Left colon (tissue), 2 donors: ENCODE measurements around the gene PRTG. TPM values are rescaled to one million over a fixed set of nuclear protein-coding genes. Genes with fewer than 3 reads are reported as not detected.
"Not testable (repeated sequence)": the region's sequence is repeated elsewhere in the genome, so short reads cannot be mapped to it uniquely, and the experiment has no call there.

Source experiments
- ATAC-seq: fragments of 200-7000 bp; cut with Tn5 transposase; one replicate; pipeline ENCODE4 v1.9.1; 2020; ENCODE audit warnings: mild to moderate bottlenecking, moderate library complexity
- DNase-seq, 2 donors: peaks; one replicate each; pipeline ENCODE4 v3.0.0-alpha.2; 2020
- intact Hi-C, 2 donors: fragments of 100-400 bp; cut with DNase I in 1 of 2; cut with micrococcal nuclease in 1 of 2; formaldehyde crosslinking; loops; one replicate each; pipeline versions ENCODE4 v1.11.2 to v1.14.0; 2022; cut with DNase I, micrococcal nuclease
- total RNA-seq, 2 donors: library from RNA; stranded (reverse); fragmentation: NEBNext Ultra II Directional; extraction: Animal tissue kit (Norgen Biotek cat#: 25700); gene quantifications; one replicate each; pipeline ENCODE4 v1.2.1, GENCODE V29; 2021
- donor health status: DM: no; HTN: no; CAD: no.
- donor health status: DM: yes; HTN: yes; CAD: no.

The PRTG gene
- total RNA-seq, 2 donors from 2014 or later = 0.59 to 1.3 TPM

DNA sequence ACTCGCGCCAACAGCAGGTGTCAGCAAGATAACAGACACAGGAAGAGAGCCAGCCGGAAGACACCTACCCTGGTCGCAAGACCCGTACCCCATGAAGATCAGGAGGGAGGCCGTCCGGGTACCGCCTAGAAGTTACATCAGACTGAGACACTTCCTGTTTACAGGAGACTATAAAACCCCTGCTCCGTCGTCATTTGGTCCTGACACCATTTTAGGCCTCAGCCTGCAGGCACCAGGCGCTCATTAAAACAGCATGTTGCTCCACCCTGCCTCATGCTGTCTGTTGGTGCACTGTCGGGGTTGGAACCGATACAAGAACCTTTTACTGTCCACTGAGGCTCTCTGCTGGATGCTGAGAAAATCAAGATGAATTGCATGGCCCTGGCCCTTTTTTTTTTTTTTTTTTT, 15.6 kb upstream of the PRTG start:
- DNase-seq (no peak), ATAC-seq (no peak)
- intact Hi-C loops = no loop called here

DNA sequence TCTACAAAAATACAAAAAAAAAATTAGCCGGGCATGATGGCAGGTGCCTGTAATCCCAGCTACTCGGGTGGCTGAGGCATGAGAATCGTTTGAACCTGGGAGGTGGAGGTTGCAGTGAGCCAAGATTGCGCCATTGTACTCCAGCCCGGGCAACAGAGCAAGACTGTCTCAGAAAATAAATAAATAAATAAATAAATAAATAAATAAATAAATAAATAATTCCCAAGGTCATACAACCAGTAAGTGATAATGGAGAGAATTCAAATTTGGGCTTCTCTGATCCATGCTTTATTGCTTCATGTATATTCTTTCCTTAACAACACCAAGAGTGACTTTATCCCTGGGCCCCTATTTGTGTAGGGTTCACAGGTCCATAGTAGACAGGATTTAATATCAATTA, 10.5 kb upstream of the PRTG start:
- ATAC-seq, DNase-seq, intact Hi-C loops: not testable (repeated sequence)

DNA sequence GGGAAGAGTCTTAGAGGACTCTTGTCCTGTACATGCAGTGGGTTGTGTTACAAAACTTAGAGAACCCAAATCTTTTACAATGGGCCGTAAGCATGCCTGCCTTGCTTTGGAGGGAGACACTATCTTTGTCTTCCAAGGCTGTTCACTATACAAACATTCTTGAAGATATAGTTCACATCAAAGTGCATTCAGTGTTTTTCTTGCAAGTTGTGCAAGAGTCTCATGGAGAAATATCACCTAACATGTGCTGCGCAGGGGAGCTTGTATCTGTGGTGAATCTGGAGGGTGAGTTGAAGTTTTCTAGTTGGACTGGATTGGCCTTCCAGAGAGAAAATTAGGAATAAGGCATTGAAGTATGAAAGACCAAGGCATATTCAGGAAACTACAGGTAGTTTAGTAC, 7.8 kb upstream of the PRTG start:
- ATAC-seq = no peak
- no peak for DNase-seq
- intact Hi-C loops = no loop called here

DNA sequence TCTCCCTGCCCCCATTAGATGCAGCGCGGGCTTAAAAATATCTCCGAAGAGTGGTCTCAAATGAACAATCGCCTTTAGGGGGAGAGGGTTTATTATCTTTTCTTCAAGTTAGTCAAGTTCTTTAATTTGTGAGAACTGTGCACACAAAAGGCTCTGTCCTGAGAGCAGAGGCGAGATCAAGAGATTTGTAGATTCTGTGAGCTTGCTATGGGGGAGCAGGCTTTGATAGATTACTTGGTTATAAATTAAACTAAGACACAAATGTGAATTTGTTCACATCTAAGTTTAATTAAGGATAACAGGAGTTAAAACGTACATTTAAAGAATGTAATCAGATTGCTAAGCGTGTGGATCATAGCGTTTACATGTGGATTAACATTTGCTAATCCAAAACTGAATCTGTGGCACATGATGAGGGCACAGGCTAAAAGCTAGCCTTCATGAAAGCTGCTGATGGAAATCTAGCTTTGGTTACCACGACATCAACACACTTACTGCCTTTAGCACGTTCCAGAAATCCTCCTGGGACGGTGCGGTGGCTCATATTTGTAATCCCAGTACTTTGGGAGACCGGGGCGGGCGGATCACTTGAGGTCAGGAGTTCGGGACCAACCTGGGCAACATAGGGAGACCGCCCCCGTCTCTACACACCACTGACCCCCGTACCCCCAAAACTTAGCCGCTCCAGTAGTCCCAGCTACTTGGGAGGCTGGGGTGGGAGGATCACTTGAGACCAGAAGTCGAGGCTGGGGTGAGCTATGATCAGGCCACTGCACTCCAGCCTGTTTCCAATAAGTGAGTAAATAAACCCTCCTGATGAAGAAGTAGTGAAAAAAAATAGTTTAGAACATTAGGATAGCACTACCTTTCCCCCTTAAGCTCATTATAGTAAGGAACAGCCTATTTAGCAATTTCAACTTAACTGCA, 1.0 kb upstream of the PRTG start:
- no peak for DNase-seq
- ATAC-seq = no peak
- intact Hi-C loops = no loop called here

DNA sequence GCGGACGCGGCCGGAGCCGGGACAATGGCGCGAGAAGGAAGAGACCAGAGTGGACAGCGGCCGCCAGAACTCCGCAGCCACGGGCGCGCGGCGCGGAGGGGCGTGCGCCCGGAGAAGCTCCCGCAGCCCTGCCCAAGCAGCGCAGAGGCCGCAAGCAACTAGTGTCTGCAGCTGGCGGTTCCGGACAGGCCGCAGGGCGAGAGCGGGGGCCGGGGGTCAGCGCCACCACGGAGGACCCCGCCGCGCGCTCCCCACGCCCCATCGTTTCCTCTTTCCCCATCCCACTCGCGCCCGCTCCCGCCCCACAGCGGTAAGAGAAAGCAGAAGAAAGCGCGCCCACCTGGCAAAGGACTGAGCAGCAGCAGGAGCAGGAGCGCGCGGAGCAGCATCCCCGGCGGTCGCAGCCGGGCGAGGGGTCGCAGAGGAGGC, 440 bp downstream of the PRTG start:
- peak; percentile 52 for ATAC-seq
- DNase-seq = peak in 1 of 2 donors; percentile 32
- intact Hi-C loops = no loop called here

DNA sequence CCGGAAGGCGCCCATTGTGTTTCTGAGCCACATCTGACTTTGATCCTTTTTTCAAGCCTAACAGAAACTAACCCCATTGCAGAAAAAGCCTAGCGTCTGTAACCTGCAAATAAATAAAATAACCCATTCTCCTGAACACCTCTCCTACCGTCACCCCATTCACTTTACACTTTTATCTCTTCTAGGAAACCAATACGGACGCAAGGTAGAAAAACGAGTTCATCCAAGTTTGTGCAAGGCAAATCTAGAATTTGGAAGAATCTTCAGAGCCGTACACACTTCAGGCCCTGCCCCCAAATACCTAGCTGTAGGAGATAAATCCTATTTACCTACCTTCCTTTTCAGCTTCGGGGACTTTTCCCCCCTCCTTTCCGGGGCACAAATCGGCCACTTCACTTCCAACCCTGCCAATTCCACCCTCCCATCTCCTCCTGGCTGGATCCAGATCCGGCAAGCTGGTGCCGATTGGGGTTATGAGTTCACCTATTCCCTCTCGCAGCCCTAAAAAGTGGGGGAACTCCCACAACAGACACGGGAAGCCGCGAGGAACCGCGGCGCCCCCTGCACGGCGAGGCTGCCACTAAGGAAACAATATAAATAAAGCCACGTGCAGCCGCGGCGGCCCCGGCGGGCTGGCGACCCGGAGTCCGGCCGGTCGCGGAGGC, 987 bp downstream of the PRTG start:
- intact Hi-C loops = no loop called here
- DNase-seq = peak in 1 of 2 donors; percentile 5
- ATAC-seq = peak; percentile 49

DNA sequence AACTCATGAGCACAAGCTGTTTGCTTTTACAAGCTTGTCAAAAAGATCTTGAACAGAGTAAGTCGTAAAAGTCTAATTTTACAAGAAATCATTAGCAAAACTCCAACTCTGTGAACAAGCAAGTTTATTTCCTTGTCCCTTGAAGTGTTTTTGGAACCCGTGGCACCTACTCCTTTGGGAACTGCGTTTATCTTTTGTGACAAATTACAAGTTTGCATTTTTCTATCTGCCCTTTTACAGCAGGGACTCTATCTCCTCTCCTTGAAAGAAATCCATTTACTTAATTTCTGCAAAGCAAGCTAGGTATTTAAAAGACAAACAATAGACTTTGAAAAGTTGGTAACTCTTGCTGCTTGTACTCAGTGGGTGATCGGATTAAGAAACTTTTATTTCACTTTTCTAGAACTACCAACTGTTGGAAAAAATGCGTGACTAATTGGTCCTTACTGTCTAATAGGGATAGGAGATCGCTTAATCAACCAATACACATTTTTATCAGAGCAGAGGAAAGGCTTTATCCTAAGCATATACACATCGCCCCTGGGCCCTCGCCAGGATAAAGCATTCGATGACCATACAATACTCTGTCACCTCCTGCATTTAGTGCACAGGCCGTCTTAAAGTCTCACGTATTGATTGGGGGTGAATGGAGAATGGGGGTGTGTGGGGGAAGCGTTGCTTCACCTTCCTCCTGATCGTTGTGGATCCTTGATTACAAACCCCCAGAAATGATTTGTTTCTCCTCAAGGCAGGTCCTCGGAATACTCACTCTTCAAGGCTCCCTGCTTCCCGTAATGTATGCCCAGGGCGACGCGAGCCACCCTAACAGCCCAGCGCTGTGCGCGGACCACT, 1.7 kb downstream of the PRTG start:
- peak; percentile 42 for ATAC-seq
- intact Hi-C loops = no loop called here
- DNase-seq = no peak

DNA sequence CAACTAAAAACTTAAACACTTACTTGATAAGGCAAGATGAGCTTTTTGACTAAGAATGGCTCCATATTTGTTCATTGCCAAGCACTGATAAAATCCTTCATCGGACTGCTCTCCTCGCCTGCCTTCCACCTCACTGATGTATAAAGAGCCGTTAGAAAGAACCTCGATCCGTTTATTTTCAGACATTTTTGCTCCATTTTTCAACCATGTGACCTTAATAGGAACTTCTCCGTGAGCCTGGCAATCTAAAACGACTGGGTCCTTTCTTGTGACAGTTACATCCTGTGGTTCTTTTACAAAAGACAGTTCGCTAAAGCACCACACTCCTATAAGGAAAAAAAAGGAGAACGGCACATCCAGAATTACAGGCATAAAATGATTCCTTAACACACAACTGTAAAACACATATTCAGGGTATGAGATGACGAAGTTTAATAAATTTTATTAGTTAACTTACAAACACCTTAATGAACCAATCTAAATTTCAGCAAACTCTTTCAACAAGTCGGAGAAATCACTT, 2.5 kb downstream of the PRTG start:
- DNase-seq (no peak), ATAC-seq (no peak)
- intact Hi-C loops = no loop called here

DNA sequence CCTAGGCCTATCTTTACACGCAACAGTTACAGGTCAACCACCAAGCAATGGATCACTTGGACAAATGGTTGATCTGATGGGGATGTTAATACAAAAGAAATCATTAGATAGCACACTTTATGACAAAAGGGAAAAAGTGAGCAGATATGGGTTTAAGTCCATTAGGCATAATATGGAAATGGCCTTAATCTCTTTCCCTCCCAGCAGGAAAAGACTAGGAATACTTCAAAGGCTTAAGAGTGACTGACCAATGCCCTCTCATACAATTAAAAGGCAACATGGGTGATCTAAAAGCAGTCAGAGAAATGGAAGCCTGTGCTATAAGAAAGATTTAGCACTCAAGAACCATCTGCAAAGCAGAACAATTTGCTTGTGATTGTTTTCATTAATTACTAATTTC, 3.3 kb downstream of the PRTG start:
- ATAC-seq = no peak
- DNase-seq = no peak
- intact Hi-C loops = no loop called here

DNA sequence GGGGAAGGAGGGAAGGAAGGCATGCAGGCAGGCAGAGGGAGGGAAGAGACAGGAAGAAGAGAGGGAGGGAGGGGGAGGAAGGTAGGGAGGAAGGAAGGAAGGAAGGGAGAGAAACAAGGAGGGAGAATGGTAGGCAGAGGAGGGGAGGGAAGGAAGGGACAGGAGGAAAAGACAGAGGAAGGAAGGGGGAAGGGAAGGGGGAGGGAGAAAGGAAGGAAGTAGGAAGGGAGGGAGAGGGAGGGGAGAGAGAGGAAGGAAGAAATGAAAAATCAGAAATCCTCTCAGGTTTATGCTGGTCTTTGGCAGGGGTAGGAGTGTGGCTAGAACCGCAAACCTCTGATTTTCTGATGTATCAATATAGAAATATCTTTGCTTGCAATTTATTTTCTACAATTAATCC, 4.2 kb downstream of the PRTG start:
- intact Hi-C loops = no loop called here
- DNase-seq = no peak
- no peak for ATAC-seq

DNA sequence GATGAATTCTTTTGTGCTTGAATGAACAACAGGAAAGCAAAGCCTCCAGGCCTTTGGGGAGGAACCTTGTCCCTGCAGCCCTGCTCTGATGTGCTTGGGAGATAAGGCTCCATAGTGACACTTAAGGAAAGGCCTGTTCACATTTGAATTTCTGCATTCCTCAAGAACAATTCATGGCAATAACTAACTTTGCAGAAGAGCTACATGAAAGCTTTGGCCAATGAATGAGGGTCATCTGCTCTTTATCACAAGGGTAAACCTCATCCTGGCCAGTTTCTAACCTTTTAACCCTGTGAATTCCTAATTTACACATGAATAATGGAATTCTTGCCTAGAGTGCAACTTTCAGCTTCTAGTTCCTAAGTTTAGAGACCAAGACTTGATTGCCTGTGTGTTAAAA, 5.6 kb downstream of the PRTG start:
- DNase-seq (no peak), ATAC-seq (no peak)
- intact Hi-C loops = no loop called here

DNA sequence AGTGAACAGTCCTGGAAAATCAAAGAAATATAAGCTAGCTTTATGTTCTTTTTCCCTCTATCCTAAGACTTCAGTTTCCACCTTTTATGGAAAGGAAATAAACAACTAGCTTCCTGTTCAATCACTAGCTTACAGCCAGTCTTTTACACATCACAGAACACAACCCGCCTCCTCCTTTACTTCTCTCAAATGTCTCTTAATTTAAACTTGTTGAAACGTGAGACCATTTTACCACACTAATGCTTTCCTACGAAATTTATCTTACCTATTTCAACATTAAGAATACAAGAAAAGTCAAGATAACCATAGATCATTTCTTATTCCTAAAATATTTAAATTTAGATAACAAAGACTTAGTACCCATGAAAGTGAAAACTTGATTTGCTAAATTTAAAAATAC, 6.2 kb downstream of the PRTG start:
- DNase-seq = no peak
- ATAC-seq = no peak
- intact Hi-C loops = no loop called here

DNA sequence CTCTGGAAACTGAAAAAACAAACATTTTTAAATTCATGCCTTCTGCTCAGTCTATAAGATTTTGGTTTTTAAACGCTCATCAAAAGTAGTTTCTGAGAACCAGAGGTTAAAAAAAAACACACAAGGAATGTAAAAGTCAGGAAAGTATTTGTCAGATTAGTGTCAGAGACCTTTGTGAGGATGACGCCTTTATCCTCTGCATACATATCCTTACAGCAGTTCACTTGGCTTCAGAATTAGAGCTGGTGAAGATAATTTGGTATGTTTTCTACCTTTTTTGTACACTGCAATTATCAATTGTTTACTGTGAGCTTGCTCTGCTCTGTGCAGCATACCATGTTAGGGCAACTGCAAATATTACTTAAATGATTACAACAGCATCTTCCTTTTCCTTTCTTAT, 8.3 kb downstream of the PRTG start:
- DNase-seq (no peak), ATAC-seq (no peak)
- intact Hi-C loops = no loop called here

DNA sequence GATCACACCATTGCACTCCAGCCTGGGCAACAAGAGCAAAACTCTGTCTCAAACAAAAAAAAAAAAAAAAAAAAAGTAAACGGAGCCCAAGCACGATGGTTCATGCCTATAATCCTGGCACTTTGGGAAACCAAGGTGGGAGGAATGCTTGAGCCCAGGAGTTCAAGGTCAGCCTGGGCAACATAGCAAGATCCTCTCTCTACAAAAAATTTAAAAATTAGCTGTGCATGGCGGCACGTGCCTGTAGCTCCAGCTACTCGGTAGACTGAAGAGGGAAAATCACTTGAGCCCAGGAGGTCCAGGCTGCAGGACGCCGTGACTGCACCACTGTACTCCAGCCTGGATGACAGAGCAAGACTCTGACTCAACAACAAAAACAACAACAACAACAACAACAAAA, 9.5 kb downstream of the PRTG start:
- DNase-seq, ATAC-seq, intact Hi-C loops: not testable (repeated sequence)

DNA sequence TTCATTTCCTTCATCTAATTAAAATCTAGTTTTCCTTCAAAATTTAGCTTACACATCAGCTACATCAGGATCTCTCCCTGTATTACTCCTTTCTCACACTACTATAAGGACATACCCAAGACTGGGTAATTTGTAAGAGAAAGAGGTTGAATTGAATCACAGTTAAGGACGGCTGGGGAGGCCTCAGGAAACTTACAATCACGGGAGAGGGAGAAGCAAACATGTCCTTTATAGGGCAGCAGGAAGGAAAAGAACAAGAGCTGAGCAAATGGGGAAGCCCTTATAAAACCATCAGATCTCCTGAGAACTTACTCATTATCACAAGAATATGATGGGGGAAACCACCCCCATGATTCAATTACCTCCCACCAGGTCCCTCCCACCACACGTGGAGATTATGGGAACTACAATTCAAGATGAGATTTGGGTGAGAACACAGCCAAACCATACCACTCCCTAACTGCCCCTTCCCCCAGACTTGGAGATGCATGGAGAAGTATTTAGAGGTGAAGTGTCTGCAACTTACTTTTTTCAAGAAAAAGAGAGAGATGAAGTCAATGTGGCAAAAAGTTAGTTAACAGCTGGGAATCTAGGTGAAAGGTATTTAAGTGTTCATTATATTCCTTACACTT, 21.3 kb downstream of the PRTG start:
- intact Hi-C loops = no loop called here
- no peak for DNase-seq
- no peak for ATAC-seq

DNA sequence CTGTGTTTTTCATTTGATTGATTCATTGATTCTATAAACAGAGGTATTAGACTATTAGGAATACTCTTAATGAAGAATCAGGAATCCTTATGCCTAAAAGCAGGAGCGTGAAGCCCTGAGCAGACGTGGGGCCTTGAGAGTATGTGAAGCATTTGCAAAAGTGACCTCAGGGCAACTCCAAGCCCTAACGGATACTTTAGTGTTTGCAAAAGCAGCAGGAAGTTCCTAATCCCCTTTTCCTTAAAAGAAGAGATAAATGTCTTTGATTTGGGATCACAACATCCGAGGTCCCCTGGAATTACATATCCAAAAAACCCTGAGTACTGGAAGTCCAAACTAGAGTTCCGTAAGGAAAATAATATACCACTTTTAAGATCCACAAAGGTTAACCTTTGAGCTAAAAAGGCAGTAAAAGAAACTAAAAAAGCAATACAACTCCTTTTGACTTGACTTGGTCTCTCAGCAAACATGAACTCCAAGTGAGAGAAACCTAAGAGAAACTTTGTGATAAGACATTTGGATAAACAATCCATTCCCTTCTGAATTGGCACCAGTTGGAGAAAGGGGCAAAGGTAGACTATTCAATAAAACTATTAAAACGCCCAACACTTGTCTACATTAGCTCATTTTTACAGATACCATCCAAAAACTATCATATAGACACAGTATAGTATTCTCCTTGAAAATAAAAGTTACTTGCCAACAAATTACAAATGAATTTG, 27.4 kb downstream of the PRTG start:
- peak; percentile 89 for ATAC-seq
- intact Hi-C loops = no loop called here
- DNase-seq = no peak

DNA sequence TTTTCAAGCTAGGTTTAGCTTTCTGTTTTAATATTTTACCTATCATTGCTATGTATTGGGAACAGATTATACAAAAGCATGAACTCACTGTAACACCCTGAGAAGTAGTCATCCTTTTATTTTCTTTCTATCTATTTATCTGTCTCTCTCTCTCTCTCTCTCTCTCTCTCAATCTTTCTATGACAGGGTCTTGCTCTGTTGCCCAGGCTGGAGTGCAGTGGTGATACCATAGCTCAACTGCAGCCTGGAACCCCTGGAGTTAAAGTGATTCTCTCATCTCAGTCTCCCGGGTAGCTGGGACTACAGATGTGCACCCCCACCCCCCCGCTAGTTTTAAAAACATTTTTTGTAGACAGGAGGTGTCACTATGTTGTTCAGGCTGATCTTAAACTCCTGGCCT, 28.9 kb downstream of the PRTG start:
- no peak for DNase-seq
- no peak for ATAC-seq
- intact Hi-C loops = no loop called here

DNA sequence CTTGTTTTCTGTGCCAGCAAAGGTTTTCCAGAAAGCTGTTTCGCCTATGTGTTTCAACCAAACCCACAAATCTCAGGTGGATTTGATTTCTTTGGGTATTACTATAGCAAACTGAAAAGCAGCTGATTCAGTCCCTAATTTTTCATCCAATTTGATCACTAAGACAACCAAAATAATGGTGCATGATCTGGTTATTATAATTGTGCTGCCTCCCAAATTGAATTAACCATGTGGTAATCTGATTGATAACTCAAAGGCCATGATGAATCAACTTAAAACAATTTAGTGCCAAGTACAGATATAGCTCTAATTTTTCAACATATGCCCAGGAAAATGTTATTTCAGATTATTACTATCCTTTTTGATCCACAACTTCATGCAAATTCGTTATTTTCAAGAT, 30.6 kb downstream of the PRTG start:
- no peak for ATAC-seq
- intact Hi-C loops = no loop called here
- no peak for DNase-seq
